Spleen (tissue), 7 donors: Measurements from ENCODE around the gene ADAMTS6.

ENCODE experiments used
- POLR2A ChIP-seq, 3 donors: fragments of 450-650 bp; IDR thresholded peaks; one replicate each; pipeline ENCODE4 v1.5.1; 2017; ENCODE audit warnings: antibody characterized with exemption in 3 of 3, mild to moderate bottlenecking in 1 of 3
- POLR2AphosphoS5 ChIP-seq, 3 donors: sonication (generic); formaldehyde crosslinking; IDR thresholded peaks; one replicate each; pipeline ENCODE4 v1.5.1; 2017; ENCODE audit warnings: antibody characterized with exemption in 3 of 3
- TF ChIP-seq, protein P1 (sequence below), 11 experiments: fragments of 200-600 bp in 7 of 11; fragments of 450-650 bp in 4 of 11; sonication (generic) in 4 of 11; IDR thresholded peaks in 8 of 11; conservative IDR thresholded peaks in 3 of 11; 1 replicate in 7 of 11; 2 replicates in 4 of 11; pipeline versions ENCODE4 v1.4.0 to v1.8.0; 2016 to 2021; ENCODE audit warnings: antibody characterized with exemption in 11 of 11, inconsistent platforms in 4 of 11, mild to moderate bottlenecking in 1 of 11
- donor health status: DM: no; HTN: no; CAD: no; lungs with moderate emphysema.
- donor health status: DM: no; HTN: no; CAD: no.
- donor health status: DM: no; HTN: no; CAD: no.

GRCh38 chr5:65475336-65475735 is 6.4 kb downstream of the ADAMTS6 start:
- TF ChIP-seq, protein P1, sequence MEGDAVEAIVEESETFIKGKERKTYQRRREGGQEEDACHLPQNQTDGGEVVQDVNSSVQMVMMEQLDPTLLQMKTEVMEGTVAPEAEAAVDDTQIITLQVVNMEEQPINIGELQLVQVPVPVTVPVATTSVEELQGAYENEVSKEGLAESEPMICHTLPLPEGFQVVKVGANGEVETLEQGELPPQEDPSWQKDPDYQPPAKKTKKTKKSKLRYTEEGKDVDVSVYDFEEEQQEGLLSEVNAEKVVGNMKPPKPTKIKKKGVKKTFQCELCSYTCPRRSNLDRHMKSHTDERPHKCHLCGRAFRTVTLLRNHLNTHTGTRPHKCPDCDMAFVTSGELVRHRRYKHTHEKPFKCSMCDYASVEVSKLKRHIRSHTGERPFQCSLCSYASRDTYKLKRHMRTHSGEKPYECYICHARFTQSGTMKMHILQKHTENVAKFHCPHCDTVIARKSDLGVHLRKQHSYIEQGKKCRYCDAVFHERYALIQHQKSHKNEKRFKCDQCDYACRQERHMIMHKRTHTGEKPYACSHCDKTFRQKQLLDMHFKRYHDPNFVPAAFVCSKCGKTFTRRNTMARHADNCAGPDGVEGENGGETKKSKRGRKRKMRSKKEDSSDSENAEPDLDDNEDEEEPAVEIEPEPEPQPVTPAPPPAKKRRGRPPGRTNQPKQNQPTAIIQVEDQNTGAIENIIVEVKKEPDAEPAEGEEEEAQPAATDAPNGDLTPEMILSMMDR (IDR thresholded peaks at IDR 0.05 in 8 of 11, conservative IDR thresholded peaks at IDR 0.05 in 3 of 11): no peak
- no peak for TF ChIP-seq POLR2A (IDR thresholded peaks at IDR 0.05)
- no peak for TF ChIP-seq POLR2AphosphoS5 (IDR thresholded peaks at IDR 0.05)
